ENCODE data around the gene VAMP1.

VAMP1 gene

DNA sequence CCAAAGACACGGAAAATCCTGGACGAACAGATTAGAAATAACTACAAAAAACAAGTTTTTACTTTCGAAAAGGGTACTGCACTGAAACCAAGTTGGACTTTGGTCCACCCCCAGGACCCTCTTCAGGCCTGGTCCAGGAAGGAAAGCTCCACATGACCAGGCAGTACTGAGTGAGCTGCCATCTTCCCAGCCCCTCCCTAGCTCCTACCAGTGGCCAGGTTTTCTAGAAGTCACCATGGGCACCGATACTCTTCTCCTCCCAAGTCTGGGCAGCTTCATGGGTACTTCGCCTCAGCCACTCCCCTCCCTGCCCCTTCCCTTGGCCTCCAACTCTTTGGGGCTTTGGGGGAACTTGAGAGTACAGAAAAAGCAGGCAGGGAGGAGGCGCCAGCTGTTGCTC lies 6.6 kb downstream of the VAMP1 start:
- Mint-ChIP-seq H3K9me3 (no peaks in the 10 kb centered on the region), H3K27me3 (no peaks in the 10 kb centered on the region), H3K4me1 (peaks cover 95% of the 10 kb centered on the region), H3K27ac (peak overlapping the region; percentile 100), H3K36me3 (ENCODE audit: low read depth) (peaks cover 94% of the 10 kb centered on the region), H3K4me3 (peak overlapping the region; percentile 83)
- DNase-seq (no peak), ATAC-seq (no peak)

DNA sequence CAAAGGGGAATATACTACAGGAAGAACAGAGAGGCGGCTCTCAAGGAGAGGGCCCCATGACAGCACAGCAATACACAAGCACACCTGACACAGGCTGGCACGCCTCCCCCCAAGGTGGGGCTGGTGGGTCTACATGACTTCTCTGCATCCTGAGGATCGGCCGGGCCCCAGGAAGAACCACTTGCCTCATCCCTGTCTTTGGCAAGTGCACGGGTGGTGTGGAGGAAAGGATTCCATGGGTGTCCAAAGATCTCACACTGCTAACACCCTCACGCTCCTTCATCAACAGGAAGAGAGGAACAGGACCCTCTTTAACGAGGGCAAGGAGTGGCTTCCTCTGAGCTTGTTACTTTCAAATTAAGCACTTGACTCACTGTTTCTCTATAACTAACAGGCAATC lies 7.3 kb downstream of the VAMP1 start:
- DNase-seq, result peak; percentile 34
- no peaks in the 10 kb centered on the region for H3K27me3 Mint-ChIP-seq
- no peaks in the 10 kb centered on the region for H3K9me3 Mint-ChIP-seq
- H3K36me3 Mint-ChIP-seq (ENCODE audit: low read depth), result peaks cover 94% of the 10 kb centered on the region
- peak overlapping the region; percentile 100 for H3K27ac Mint-ChIP-seq
- ATAC-seq, result no peak
- H3K4me3 Mint-ChIP-seq, result peak overlapping the region; percentile 83
- H3K4me1 Mint-ChIP-seq, result peaks cover 95% of the 10 kb centered on the region

DNA sequence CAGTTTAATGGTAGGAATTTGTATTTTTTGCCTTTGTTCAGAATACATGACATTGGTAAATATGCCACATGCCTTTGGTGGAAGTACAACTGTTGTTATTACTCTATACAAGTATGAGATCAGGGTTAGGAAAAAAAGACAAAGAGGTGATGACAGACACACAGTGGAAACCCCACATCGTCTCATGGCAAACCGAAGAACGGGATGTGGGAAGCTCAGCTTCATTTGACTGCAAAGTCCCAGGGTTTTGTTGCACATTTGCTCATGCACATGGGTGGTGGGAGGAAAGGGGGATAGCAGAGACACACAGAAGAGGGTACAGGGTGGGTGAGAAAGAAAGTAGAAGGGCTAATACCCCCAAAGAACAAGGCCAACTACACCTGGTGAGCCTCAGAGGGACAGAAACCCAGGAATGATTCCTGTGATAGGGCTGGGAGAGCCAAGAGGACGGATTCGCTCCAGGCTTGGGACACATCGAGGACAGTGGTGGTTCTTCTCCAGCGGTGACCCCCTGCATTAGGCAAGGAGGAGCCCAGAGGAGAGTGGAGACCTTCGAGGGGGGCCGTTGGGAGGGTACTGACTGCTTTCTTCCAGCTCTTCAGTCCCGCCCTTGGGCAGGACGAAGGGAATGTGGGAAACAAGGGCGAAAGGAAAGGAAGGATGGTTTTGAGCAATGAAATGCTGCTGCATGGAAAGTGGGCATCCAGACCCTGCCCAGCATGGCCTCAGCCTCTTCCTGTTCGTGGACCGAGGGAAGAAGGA lies 8.1 kb downstream of the VAMP1 start:
- H3K4me1 Mint-ChIP-seq, result peaks cover 94% of the 10 kb centered on the region
- no peaks in the 10 kb centered on the region for H3K9me3 Mint-ChIP-seq
- H3K27ac Mint-ChIP-seq, result peak overlapping the region; percentile 100
- peak; percentile 60 for ATAC-seq
- no peaks in the 10 kb centered on the region for H3K27me3 Mint-ChIP-seq
- H3K4me3 Mint-ChIP-seq, result peak overlapping the region; percentile 83
- H3K36me3 Mint-ChIP-seq (ENCODE audit: low read depth), result peaks cover 90% of the 10 kb centered on the region
- no peak for DNase-seq

DNA sequence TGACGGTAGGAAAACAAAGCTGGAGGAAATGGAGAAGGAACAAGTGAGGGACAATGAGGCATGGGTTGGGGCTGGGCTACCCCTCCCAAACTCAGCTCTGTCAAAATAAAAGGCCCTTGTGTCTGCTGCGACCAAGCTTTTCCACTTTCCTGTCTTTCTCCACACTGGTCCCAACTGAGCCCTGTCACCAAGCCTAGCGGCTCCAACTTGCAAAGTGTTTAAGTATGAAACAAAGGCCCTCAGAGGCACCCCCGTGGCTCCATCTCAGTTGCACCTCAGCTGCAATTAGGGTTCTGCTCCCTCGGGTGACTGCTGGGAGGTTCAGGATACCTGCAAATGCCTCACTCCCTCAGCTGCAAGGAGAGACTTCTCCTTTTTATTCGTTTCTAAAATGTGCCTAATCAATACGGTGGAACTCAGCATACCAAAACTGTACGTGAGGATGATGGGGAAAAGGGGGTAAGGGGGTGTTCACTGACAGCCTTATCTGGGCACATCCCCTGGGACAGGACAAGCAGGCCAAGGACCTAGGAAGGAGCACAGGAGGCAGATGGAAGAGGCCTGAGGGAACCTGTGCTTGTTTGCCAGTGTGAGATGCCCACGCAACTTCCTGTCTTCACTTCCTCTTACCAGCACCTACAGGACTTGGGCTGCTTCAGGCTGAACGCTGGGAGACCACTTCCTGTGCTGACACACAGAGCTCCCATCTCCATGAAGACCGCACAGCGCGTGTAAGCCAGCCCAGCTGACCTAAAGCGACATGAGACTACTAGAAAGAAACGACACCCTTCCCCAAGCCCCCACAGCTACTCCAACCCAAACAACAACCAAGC lies 8.9 kb downstream of the VAMP1 start:
- peak; percentile 87 for ATAC-seq
- H3K27me3 Mint-ChIP-seq, result no peaks in the 10 kb centered on the region
- H3K4me3 Mint-ChIP-seq, result peak overlapping the region; percentile 83
- peak overlapping the region; percentile 100 for H3K27ac Mint-ChIP-seq
- H3K4me1 Mint-ChIP-seq, result peaks cover 94% of the 10 kb centered on the region
- no peaks in the 10 kb centered on the region for H3K9me3 Mint-ChIP-seq
- peaks cover 90% of the 10 kb centered on the region for H3K36me3 Mint-ChIP-seq (ENCODE audit: low read depth)
- DNase-seq, result peak; percentile 85

DNA sequence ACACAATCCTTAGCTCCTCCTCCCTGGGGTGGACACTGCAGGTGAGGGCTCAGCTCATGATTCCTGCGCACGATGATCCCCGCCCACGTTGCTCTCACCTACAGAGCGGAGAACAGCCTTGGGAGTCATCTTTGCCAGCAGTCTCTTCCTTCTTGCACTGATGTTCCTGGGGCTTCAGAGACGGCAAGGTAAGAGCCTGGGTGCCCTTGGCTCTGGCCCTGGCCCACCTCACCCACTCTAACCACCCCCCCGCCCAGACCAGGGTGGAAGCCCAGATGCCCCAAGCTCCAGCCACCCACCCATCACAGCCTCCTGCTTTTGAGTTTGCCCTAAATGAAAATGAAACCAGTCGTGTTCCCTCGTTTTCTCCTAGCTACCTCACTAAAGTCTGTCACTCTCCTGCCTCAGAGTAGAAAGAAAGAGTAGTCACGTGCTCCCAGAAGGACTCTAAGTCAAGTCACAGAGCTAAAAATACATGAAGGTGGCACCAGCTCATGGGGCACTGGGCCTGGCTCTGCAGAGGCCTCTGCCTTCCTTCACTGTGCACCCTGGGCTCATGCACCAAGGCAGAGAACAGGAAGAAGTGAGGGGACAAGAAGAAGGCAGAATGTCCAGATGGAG lies 9.6 kb downstream of the VAMP1 start:
- Mint-ChIP-seq H3K4me3 (peak overlapping the region; percentile 83), H3K27me3 (no peaks in the 10 kb centered on the region), H3K9me3 (no peaks in the 10 kb centered on the region), H3K4me1 (peaks cover 94% of the 10 kb centered on the region), H3K27ac (peak overlapping the region; percentile 100), H3K36me3 (ENCODE audit: low read depth) (peaks cover 87% of the 10 kb centered on the region)
- DNase-seq (peak; percentile 49), ATAC-seq (peak; percentile 6)

DNA sequence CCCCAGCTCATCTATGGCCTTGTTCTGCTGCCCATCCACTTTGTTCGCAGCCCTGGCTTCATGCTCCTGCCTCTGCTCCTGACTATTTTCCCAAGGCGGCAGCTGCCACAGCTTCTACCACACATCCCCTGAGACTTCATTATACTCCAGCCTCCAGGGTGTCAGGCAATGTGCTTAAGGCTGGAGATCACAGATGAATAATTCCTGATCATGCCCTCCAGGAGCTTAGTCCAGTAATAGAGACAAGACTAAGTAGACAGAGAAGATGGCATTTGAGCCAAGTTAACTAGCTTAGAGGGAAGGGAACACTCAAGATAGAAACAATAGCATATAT lies 11.5 kb downstream of the VAMP1 start:
- H3K9me3 Mint-ChIP-seq, result no peaks in the 10 kb centered on the region
- H3K36me3 Mint-ChIP-seq (ENCODE audit: low read depth), result peaks cover 87% of the 10 kb centered on the region
- peak overlapping the region; percentile 18 for H3K4me3 Mint-ChIP-seq
- ATAC-seq (no peak), DNase-seq (no peak)
- peak overlapping the region; percentile 80 for H3K27ac Mint-ChIP-seq
- peaks cover 93% of the 10 kb centered on the region for H3K4me1 Mint-ChIP-seq
- no peaks in the 10 kb centered on the region for H3K27me3 Mint-ChIP-seq

DNA sequence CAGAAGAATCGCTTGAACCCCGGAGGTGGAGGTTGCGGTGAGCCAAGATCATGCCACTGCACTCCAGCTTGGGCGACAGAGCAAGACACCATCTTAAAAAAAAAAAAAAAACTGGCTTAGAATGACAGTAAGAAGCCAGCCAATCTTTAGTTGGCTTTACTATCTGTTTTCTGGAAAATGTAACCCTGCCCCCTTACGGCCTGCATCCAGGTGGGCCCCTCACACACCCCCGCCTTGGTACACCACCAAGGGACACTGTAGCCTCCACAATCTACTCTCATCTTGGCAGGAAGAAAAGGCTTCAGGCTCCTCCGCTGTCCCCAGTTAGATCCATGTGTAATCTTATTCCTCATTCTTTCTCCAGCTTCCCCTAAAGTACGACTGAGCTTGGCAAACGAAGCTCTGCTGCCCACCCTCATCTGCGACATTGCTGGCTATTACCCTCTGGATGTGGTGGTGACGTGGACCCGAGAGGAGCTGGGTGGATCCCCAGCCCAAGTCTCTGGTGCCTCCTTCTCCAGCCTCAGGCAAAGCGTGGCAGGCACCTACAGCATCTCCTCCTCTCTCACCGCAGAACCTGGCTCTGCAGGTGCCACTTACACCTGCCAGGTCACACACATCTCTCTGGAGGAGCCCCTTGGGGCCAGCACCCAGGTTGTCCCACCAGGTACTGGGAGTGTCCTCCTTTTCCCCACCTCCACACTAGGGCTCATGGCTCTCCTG lies 12.0 kb downstream of the VAMP1 start:
- H3K27ac Mint-ChIP-seq, result peak overlapping the region; percentile 80
- H3K9me3 Mint-ChIP-seq, result no peaks in the 10 kb centered on the region
- DNase-seq (no peak), ATAC-seq (no peak)
- H3K4me3 Mint-ChIP-seq, result peak overlapping the region; percentile 18
- no peaks in the 10 kb centered on the region for H3K27me3 Mint-ChIP-seq
- H3K4me1 Mint-ChIP-seq, result peaks cover 93% of the 10 kb centered on the region
- peaks cover 88% of the 10 kb centered on the region for H3K36me3 Mint-ChIP-seq (ENCODE audit: low read depth)

DNA sequence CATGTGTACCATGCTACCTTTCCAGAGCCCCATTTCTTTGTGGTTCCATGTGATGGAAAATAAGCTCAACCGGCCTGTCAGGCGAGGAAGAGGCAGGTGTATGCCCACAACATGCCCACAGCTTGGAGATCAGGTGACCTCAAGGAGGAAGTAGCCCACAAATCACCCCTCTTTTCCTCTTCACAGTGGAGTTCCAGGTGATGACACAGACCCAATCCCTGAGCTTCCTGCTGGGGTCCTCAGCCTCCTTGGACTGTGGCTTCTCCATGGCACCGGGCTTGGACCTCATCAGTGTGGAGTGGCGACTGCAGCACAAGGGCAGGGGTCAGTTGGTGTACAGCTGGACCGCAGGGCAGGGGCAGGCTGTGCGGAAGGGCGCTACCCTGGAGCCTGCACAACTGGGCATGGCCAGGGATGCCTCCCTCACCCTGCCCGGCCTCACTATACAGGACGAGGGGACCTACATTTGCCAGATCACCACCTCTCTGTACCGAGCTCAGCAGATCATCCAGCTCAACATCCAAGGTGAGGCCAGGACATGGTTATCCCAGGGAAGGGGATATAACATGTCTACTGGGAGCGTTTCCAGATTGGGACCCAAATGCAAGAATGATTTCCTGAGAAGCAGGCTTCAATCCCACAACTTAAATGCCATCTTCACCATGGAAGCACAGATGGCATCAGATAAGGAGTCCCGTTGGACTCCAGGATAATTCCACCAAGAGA lies 13.1 kb downstream of the VAMP1 start:
- no peaks in the 10 kb centered on the region for H3K9me3 Mint-ChIP-seq
- H3K27ac Mint-ChIP-seq, result peak overlapping the region; percentile 80
- peaks cover 91% of the 10 kb centered on the region for H3K4me1 Mint-ChIP-seq
- H3K27me3 Mint-ChIP-seq, result no peaks in the 10 kb centered on the region
- DNase-seq (no peak), ATAC-seq (no peak)
- H3K4me3 Mint-ChIP-seq, result peak overlapping the region; percentile 36
- H3K36me3 Mint-ChIP-seq (ENCODE audit: low read depth), result peaks cover 88% of the 10 kb centered on the region

DNA sequence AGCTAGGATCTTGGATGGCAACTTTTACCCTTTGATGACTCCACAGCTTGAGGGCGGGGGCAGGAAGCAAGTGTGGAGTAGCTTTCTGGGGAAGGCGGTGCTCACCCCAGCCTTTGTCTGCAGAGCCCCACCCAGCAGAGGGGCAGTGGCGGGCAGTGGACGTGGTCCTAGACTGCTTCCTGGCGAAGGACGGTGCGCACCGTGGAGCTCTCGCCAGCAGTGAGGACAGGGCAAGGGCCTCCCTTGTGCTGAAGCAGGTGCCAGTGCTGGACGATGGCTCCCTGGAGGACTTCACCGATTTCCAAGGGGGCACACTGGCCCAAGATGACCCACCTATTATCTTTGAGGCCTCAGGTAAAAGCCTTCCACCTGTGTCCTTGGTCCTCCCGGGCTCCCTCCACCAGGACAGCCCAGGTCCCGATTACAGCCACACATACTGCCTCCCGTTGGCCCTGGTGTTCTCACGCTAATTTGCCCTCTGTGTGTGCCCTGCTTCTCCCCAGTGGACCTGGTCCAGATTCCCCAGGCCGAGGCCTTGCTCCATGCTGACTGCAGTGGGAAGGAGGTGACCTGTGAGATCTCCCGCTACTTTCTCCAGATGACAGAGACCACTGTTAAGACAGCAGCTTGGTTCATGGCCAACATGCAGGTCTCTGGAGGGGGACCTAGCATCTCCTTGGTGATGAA lies 17.4 kb downstream of the VAMP1 start:
- Mint-ChIP-seq H3K36me3 (ENCODE audit: low read depth) (peaks cover 76% of the 10 kb centered on the region), H3K27ac (peak overlapping the region; percentile 98), H3K27me3 (no peaks in the 10 kb centered on the region), H3K4me1 (peaks cover 82% of the 10 kb centered on the region), H3K9me3 (no peaks in the 10 kb centered on the region), H3K4me3 (peak overlapping the region; percentile 98)
- DNase-seq, result peak; percentile 49
- no peak for ATAC-seq

DNA sequence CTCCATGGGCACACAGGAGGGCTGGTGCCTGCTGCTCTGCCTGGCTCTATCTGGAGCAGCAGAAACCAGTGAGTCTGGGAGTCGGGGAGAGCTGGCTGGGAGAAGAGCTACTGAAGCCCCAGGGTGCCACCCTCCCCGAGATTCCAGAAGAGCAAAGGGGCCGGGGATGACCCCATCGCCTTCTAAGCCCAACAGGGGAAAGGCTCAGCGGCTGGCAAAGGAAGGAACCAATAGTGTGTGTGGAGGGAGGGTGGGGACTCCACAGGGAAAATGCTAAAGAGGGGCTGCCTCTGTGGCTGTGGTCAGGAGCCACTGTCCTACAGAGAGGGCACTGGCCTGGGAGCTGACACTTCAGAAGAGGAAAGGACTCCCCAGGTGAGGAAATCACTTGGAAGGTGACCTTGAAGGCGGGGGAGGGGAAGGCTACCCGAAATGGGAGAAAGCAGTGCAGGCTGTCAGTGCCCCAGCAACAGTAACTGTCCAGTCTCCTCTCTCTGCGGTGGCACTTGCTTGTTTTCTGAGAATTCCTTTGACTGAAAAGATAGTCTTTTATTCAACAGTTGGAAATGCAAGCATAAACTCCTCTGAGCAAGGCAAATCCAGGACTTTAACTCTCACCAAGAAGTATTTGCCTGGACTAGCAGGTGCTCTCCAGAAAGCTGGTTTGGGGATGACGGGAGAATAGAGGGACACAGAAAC lies 18.1 kb downstream of the VAMP1 start:
- ATAC-seq (no peak), DNase-seq (peak; percentile 47)
- H3K9me3 Mint-ChIP-seq, result no peaks in the 10 kb centered on the region
- H3K27me3 Mint-ChIP-seq, result no peaks in the 10 kb centered on the region
- peak overlapping the region; percentile 98 for H3K4me3 Mint-ChIP-seq
- peak overlapping the region; percentile 98 for H3K27ac Mint-ChIP-seq
- H3K4me1 Mint-ChIP-seq, result peaks cover 82% of the 10 kb centered on the region
- H3K36me3 Mint-ChIP-seq (ENCODE audit: low read depth), result peaks cover 79% of the 10 kb centered on the region

DNA sequence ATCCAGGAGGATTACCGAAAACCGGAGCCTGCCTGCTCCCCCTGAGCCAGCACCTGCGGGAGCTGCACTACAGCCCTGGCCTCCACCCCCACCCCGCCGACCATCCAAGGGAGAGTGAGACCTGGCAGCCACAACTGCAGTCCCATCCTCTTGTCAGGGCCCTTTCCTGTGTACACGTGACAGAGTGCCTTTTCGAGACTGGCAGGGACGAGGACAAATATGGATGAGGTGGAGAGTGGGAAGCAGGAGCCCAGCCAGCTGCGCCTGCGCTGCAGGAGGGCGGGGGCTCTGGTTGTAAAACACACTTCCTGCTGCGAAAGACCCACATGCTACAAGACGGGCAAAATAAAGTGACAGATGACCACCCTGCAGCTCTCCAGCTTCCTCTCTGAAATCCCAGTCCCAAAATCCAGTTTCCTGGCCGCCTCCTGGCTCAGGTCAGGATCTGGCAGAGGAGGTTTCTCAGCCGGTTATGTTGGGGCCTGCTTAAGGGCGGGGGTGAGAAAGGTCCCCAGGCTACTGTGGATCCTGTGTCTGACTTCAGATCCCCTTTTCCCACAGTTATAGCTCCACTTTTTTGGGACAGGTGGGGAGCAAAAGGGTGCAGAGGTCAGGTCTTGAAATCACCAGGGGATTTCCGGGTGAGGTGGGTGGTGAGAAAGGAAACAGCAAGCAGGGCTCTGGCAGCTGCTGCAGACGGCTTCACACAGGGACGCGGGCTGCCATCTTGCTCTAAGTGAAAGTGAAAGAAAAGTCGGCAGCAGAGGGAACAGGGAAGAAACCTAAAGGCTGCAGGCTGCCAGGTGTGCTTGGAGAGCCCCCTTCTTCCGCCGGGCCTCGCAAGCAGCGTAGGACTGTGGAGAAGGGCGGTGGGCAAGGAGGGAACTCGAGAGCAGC lies 18.9 kb downstream of the VAMP1 start, which contains the start of gene TAPBPL:
TSS of gene TAPBPL (plus strand) at position 695 of the 897 bp plus-strand sequence. CDS start 207 bp downstream, outside the sequence.
- Mint-ChIP-seq H3K36me3 (ENCODE audit: low read depth) (peaks cover 79% of the 10 kb centered on the region), H3K27ac (peak within 1 kb of the TSS; percentile 98), H3K9me3 (no peaks in the 10 kb centered on the region), H3K4me1 (peaks cover 82% of the 10 kb centered on the region), H3K27me3 (no peaks in the 10 kb centered on the region), H3K4me3 (peak within 1 kb of the TSS; percentile 98)
- DNase-seq (peak; percentile 82), ATAC-seq (peak; percentile 71)

DNA sequence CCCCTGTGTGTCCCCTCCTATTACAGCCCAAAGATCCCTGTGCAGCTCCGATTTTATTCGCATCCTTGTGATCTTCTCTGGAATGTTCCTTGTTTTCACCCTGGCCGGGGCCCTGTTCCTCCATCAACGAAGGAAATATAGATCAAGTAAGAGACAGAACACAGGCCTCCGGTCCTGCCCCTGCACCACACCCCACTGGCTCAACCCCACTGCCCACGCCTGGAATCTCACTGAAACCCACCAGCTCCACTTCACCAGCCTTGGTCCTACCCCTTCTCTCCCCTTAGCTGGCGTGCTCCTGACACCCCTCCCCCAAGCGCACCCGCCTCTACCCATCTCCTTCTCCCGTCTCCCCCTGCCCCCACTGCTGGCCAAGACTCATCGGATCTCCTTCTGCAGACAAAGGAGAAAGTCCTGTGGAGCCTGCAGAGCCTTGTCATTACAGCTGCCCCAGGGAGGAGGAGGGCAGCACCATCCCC lies 19.6 kb downstream of the VAMP1 start:
- Mint-ChIP-seq H3K27me3 (no peaks in the 10 kb centered on the region), H3K4me1 (peaks cover 81% of the 10 kb centered on the region), H3K27ac (peak overlapping the region; percentile 98), H3K9me3 (no peaks in the 10 kb centered on the region), H3K36me3 (ENCODE audit: low read depth) (peaks cover 82% of the 10 kb centered on the region), H3K4me3 (peak overlapping the region; percentile 98)
- DNase-seq (peak; percentile 72), ATAC-seq (peak; percentile 22)

All from activated naive CD8-positive, alpha-beta T cell treated with anti-CD3 and anti-CD28 coated beads, Interleukin-2, amount 50 U/mL, for 24 hours (primary cell).